ENCODE results near the gene TERB1.

The TERB1 gene

DNA sequence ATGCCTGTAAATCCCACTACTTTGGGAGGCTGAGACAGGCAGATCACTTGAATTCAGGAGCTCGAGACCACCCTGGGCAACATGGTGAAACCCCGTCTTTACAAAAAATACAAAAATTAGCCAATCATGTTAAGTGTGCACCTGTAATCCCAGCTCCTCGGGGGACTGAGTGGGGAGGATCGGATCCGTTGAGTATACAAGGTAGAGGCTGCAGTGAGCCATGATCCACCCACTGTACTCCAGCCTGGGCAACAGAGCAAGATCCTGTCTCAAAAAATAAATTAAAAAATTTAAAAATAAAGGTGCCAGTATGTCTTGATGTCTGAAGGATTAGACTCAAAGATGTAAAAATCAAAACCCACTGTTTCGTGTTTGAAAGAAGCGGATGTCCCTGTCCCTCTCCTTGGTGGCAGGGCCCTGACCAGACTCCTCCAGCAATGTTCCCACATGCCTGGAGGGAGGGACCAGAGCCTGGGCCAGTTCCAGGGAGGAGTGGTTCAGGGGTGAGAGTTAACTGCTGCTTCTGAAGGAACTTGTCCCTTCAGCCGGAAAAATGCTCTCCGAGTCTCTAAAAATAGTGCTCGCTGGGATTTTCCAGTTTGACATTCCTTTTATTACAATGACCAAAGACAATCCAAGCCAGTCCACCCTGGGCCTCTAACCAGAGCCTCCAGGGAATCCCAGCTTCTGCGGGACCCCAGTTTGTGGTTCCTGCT is 95.4 kb downstream of the TERB1 start:
- no peak for DNase-seq (ENCODE audit: low read depth)
